ENCODE data around the gene ZNF774.
"Not testable (repeated sequence)": the region's sequence is repeated elsewhere in the genome, so short reads cannot be mapped to it uniquely, and the experiment has no call there.

ZNF774 gene

GRCh38 chr15:90393040-90393439 is 41.0 kb downstream of the ZNF774 start:
- DNase-seq: no peak

DNA sequence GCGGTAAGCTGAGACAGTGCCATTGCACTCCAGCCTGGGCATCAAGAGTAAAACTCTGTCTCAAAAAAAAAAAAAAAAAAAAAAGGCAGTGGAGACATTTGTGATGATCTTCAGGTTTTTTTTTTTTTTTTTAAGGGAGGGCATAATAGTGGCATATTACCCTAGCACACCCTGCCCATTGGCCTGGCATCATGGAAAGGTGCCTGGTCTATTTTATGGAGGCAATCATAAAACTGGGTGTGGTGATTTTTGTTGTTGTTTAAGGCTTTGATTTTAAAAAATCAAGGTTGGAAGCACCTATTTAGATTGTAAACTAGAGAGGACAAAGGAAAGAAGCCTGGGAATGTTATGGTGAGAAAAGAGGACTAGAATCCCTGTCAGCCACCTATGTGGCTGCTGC is 42.0 kb downstream of the ZNF774 start:
- DNase-seq: no peak

DNA sequence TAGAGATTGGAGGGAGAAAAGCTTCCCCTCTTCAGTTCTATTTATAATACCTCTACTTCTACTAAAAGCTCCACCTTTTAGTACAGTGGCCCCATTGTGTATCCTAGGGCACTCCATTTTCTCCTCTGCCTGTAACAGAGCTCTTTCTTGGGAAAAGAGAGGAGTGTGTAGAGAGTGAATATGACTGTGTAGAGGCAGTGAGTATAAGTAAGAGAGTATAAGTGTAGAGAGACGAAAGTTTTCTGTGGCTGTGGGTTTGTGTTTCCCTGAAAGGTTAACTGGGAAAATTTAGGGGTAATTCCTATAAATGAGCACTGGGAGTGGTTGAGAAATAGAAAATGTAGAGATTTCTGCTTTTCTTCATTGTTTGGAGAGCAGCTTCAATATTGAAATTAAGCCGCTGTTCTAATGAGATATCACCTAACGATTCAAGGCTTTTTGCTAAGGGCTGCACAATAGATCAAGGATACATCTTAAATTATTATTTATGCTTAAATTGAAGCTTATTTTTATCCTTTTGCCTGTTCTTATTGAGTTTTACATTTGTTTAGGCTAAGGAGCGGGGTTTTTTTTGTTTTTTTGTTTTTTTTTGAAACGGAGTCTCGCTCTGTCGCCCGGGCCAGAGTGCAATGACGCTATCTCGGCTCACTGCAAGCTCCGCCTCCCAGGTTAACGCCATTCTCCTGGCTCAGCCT is 42.8 kb downstream of the ZNF774 start:
- DNase-seq: no peak

GRCh38 chr15:90396321-90396720 is 44.2 kb downstream of the ZNF774 start:
- DNase-seq: no peak

DNA sequence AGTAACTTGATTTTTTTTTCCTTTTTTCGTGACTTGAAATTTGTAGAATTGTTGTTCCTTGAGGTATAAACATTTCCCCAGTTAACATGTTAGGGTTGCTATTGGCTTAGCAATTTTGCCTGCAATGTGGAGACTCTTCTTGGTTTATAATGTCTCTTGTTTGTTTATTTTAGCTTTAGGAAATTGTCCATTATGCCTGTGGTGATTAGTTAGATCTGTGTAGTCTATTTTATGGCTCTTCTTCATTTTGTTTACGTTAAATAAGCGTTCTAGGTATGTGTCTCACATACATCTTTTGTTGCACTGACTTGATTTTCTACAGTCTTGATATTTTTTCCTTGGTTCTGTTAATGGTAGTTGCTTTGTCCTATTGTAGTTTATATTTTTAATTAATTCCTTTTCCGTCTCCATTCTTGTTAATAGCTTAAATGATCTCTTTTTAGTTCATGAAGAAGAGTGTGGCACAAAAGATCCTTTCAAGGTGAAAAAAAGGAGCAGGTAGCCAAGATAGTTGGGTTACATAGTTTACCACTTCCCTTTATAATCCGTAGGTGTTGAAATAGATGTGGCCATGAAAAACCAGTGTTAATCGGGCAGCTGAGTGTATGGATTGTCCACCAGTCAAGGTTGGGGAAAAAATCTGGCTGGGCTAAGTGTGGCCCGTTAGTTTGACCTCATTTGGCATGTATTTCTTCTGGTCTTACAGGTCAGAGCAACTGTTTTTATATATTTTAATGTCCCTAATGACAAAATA is 48.1 kb downstream of the ZNF774 start:
- DNase-seq: no peak

DNA sequence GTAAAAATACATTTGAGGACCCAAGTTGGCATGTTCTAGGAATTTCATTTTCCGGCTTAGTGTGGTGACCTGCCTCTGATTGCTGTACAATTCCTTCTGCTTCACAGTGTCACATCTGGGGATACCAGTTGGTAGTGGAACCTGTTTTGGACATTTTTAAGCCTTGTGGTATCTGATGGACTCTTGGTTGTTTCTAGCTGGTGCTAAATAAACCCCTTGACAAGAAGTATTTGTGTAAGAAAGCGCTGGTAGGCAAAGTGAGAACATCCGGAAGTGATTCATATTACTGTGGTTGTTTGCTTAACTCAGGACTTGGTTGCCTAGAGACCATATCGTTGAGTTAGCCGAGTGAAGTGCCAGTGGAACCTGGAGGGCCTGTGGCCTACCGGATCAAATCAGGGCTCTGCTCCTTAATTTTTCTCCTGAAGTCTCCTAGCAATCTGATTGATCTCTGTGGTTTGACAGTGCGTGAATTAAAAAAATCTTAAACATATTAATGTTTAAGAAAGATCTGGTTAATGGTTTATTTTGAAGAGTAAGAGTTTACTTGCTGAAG is 48.8 kb downstream of the ZNF774 start:
- peak; percentile 71 for DNase-seq

GRCh38 chr15:90401495-90401894 is 49.4 kb downstream of the ZNF774 start:
- no peak for DNase-seq

- DNase-seq: no peak
These were observed 50.1 kb downstream of the ZNF774 start for GRCh38 chr15:90402223-90402622.

DNA sequence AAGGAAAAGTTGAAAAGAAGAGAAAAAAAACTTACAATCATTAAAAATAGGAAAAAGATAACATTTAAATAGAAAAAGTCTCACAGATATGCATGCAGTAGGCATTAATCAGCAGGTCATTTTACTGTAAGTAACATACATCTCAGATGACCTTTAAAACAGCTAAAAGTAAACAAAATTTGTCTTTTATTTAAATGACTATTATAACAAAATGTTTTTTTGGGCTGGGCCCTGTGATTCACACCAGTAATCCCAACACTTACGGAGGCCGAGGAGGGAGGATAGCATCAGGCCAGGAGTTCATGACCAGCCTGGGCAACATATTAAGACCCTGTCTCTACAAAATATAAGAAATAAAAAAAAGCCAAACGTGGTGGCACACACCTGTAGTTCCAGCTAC is 50.7 kb downstream of the ZNF774 start:
- no peak for DNase-seq

DNA sequence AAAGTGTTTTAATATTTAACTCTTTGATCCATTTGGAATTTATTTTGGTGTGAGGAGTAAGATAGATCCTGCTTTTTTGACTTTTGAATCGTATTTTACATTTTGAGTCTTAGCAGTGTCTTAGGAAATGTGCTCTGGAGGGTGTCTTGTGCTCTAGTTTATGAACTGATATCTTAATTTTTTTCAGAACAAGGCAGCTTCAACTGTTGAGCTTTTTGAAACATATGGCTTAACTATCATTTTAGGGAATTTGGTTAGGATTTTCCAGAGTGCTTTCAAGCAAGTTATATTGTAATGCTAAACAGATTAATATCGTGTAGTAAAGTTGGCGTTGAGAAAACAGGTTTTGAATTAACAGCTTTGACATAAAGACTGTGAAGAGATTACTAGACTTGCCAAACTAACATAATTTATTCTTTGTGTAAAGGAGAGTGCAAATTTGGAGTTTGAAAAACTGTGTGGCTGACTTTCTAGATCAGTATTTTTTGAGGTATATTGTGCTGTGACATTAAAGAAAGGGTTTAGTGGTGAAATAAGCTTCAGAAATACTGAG is 53.0 kb downstream of the ZNF774 start:
- no peak for DNase-seq

DNA sequence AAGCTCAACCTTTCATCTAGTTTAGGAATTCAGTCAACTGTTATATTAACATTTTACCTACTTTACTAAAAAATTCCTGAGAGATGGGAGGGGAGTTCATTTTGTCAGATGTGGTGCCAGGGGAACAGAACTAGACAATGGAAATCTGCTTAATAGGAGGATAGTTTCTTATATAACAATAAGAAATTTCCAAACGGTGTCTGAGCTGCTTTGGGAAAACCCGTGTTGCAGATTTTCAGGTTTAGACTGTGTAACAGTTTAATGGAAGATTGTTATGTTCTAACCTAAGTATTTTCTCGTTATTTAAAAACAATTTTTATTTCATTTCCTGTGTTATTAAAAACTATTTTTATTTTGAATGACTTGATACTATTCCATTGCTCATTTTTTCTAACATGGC is 55.3 kb downstream of the ZNF774 start:
- no peak for DNase-seq

DNA sequence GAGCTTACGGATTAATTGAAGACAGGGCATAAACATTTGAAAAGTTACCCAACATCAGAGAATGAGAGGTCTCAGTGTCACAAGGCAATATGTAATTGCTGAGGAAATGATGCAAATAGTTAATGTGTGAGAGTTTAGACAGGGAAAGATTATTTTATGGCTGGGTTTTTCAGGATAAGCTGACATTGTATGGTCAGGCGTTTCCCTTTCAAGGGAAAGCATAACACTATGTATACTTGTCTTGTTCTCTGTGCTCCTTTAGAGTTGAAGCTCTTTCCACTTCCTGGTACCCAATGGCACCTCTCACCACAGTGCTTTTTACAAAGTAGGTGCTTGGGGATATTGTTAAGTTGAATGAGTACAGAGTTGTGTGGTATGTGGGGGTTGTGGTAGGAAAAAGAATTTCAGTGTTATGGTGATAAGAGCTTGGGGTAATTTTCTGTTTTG is 55.8 kb downstream of the ZNF774 start:
- no peak for DNase-seq

DNA sequence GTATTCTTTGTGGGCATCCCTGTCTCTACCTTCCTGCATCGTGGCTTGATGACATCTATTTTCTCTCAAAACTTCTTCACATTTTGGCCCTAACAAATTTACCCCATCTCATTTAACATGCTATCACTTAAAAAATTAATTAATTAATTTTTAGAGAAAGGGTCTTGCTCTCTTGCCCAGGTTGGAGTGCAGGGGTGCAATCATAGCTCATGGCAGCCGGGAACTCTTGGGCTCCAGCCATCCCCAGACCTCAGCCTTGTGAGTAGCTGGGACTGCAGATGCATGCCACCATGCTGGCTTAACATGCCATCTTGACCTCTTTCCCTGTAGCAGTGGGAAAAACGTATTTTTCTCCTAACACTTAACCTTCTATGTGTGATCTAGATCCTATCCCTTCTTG is 56.6 kb downstream of the ZNF774 start:
- DNase-seq: no peak

- DNase-seq: not testable (repeated sequence)
These were observed 57.5 kb downstream of the ZNF774 start for GRCh38 chr15:90409587-90409986.

DNA sequence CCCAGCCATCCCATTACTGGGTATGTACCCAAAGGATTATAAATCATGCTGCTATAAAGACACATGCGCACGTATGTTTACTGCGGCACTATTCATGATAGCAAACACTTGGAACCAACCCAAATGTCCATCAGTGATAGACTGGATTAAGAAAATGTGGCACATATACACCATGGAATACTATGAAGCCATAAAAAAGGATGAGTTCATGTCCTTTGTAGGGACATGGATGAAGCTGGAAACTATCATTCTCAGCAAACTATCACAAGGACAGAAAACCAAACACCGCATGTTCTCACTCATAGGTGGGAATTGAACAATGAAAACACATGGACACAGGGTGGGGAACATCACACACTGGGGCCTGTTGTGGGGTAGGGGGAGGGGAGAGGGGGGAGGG is 58.2 kb downstream of the ZNF774 start:
- not testable (repeated sequence) for DNase-seq

- DNase-seq: no peak
These were observed 59.1 kb downstream of the ZNF774 start for GRCh38 chr15:90411176-90411575.

Data from NCI-H187 treated with DMSO at 0.1 percent for 48 hours (cell line).